OCI-LY1 (cell line): Measurements from ENCODE around the gene RAPGEF6.

Experiments used
- H2AFZ ChIP-seq: fragments of 200-600 bp; sonication (generic), shearing (Covaris generic); 2 replicates; pipeline ENCODE4 v1.6.0; 2014; ENCODE audit warnings: antibody characterized with exemption, mild to moderate bottlenecking, low read length
- H3F3A ChIP-seq: fragments of 200-600 bp; sonication (generic), shearing (Covaris generic); 2 replicates; pipeline ENCODE4 v1.6.0; 2014; ENCODE audit warnings: mild to moderate bottlenecking, antibody characterized with exemption, low read length, moderate library complexity; ENCODE audit not compliant: insufficient read depth
- H3K27ac ChIP-seq: fragments of 200-600 bp; sonication (generic); 2 replicates; pipeline ENCODE4 v1.5.1; 2014; ENCODE audit warnings: low read length, mixed run types, mild to moderate bottlenecking, low read depth; ENCODE audit not compliant: poor library complexity, severe bottlenecking
- H3K27me3 ChIP-seq: fragments of 200-600 bp; sonication (generic); 2 replicates; pipeline ENCODE4 v1.6.0; 2014; ENCODE audit warnings: antibody characterized with exemption, mild to moderate bottlenecking, low read length, moderate library complexity; ENCODE audit not compliant: insufficient read depth
- H3K36me3 ChIP-seq: fragments of 200-600 bp; sonication (generic); 2 replicates; pipeline ENCODE4 v1.6.1; 2014; ENCODE audit warnings: mild to moderate bottlenecking, antibody characterized with exemption, low read length, moderate library complexity, mixed read lengths; ENCODE audit not compliant: insufficient read depth
- H3K4me1 ChIP-seq: fragments of 200-600 bp; sonication (generic); 2 replicates; pipeline ENCODE4 v1.5.1; 2014; ENCODE audit warnings: mild to moderate bottlenecking, low read length, moderate library complexity; ENCODE audit not compliant: insufficient read depth, severe bottlenecking
- H3K4me2 ChIP-seq: fragments of 200-600 bp; sonication (generic), shearing (Covaris generic); 2 replicates; pipeline ENCODE4 v1.6.1; 2014; ENCODE audit warnings: low read length
- H3K4me3 ChIP-seq: fragments of 200-600 bp; sonication (generic); 2 replicates; pipeline ENCODE4 v1.5.1; 2014; ENCODE audit warnings: low read length, low read depth, mild to moderate bottlenecking, mixed read lengths; ENCODE audit not compliant: poor library complexity, severe bottlenecking
- H3K79me2 ChIP-seq: fragments of 200-600 bp; shearing (Covaris generic); 2 replicates; pipeline ENCODE4 v1.6.1; 2016; ENCODE audit warnings: mixed run types, low read length, mixed read lengths; ENCODE audit not compliant: insufficient read depth
- H3K9ac ChIP-seq: fragments of 200-600 bp; sonication (generic), shearing (Covaris generic); 2 replicates; pipeline ENCODE4 v1.6.1; 2014; ENCODE audit warnings: mild to moderate bottlenecking, low read length, mixed read lengths
- H3K9me2 ChIP-seq: fragments of 200-600 bp; sonication (generic), shearing (Covaris generic); 2 replicates; pipeline ENCODE4 v1.6.1; 2014; ENCODE audit warnings: low read depth, mild to moderate bottlenecking, low read length, mixed read lengths
- H3K9me3 ChIP-seq: fragments of 200-600 bp; shearing (Covaris generic); 2 replicates; pipeline ENCODE4 v1.6.1; 2014; ENCODE audit warnings: low read length, mixed read lengths
- H4K20me1 ChIP-seq: fragments of 200-600 bp; sonication (generic), shearing (Covaris generic); 2 replicates; pipeline ENCODE4 v1.6.0; 2016; ENCODE audit warnings: mild to moderate bottlenecking, low read length; ENCODE audit not compliant: insufficient read depth
- EZH2 ChIP-seq: fragments of 200-600 bp; sonication (generic), shearing (Covaris generic); IDR thresholded peaks from 2 replicates; pipeline ENCODE4 v1.8.0; 2017; ENCODE audit warnings: borderline replicate concordance, mixed run types, mild to moderate bottlenecking, antibody characterized with exemption, low read length, moderate library complexity, mixed read lengths
- TF ChIP-seq, protein P1 (sequence below): fragments of 200-600 bp; sonication (generic), shearing (Covaris generic); IDR thresholded peaks from 2 replicates; pipeline ENCODE4 v1.5.1; 2017; ENCODE audit warnings: mild to moderate bottlenecking, antibody characterized with exemption, low read length, moderate library complexity, mixed read lengths

RAPGEF6 gene

GRCh38 chr5:131515348-131515747 is 119.7 kb downstream of the RAPGEF6 start:
- H3K27me3 ChIP-seq: no peaks in the 10 kb centered on the region
- H4K20me1 ChIP-seq: no peaks in the 10 kb centered on the region
- H3K9ac ChIP-seq: no peak overlapping the region
- peaks cover 9% of the 10 kb centered on the region for H3K4me1 ChIP-seq
- no peak for TF ChIP-seq EZH2
- TF ChIP-seq, protein P1, sequence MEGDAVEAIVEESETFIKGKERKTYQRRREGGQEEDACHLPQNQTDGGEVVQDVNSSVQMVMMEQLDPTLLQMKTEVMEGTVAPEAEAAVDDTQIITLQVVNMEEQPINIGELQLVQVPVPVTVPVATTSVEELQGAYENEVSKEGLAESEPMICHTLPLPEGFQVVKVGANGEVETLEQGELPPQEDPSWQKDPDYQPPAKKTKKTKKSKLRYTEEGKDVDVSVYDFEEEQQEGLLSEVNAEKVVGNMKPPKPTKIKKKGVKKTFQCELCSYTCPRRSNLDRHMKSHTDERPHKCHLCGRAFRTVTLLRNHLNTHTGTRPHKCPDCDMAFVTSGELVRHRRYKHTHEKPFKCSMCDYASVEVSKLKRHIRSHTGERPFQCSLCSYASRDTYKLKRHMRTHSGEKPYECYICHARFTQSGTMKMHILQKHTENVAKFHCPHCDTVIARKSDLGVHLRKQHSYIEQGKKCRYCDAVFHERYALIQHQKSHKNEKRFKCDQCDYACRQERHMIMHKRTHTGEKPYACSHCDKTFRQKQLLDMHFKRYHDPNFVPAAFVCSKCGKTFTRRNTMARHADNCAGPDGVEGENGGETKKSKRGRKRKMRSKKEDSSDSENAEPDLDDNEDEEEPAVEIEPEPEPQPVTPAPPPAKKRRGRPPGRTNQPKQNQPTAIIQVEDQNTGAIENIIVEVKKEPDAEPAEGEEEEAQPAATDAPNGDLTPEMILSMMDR: no peak
- no peak overlapping the region for H3K27ac ChIP-seq
- no peaks in the 10 kb centered on the region for H3K9me2 ChIP-seq
- H3K9me3 ChIP-seq: no peaks in the 10 kb centered on the region
- no peak overlapping the region for H3K4me3 ChIP-seq
- no peak overlapping the region for H2AFZ ChIP-seq
- no peaks in the 10 kb centered on the region for H3K79me2 ChIP-seq
- H3K36me3 ChIP-seq: peaks cover 39% of the 10 kb centered on the region
- H3K4me2 ChIP-seq: no peak overlapping the region; the same call in 1 of the 2 replicates
- no peaks in the 10 kb centered on the region for H3F3A ChIP-seq

GRCh38 chr5:131514316-131515283 is 120.4 kb downstream of the RAPGEF6 start:
- TF ChIP-seq EZH2: no peak
- TF ChIP-seq, protein P1: no peak
- H4K20me1 ChIP-seq: no peaks in the 10 kb centered on the region
- no peak overlapping the region; the same call in 1 of the 2 replicates for H3K4me2 ChIP-seq
- peaks cover 9% of the 10 kb centered on the region for H3K4me1 ChIP-seq
- H3K9ac ChIP-seq: no peak overlapping the region
- H3F3A ChIP-seq: no peaks in the 10 kb centered on the region
- H3K9me3 ChIP-seq: no peaks in the 10 kb centered on the region
- peaks cover 40% of the 10 kb centered on the region for H3K36me3 ChIP-seq
- no peak overlapping the region for H3K27ac ChIP-seq
- H2AFZ ChIP-seq: no peak overlapping the region
- H3K9me2 ChIP-seq: no peaks in the 10 kb centered on the region
- no peaks in the 10 kb centered on the region for H3K27me3 ChIP-seq
- no peaks in the 10 kb centered on the region for H3K79me2 ChIP-seq
- no peak overlapping the region for H3K4me3 ChIP-seq

- TF ChIP-seq, protein P1: no peak
- no peak for TF ChIP-seq EZH2
- no peaks in the 10 kb centered on the region for H4K20me1 ChIP-seq
- H3K4me1 ChIP-seq: peaks cover 9% of the 10 kb centered on the region
- no peak overlapping the region for H3K9ac ChIP-seq
- no peak overlapping the region for H3K4me2 ChIP-seq
- H3K36me3 ChIP-seq: peaks cover 37% of the 10 kb centered on the region
- H2AFZ ChIP-seq: no peak overlapping the region
- H3K27me3 ChIP-seq: no peaks in the 10 kb centered on the region
- no peaks in the 10 kb centered on the region for H3K9me3 ChIP-seq
- no peaks in the 10 kb centered on the region for H3K9me2 ChIP-seq
- H3K4me3 ChIP-seq: no peak overlapping the region
- no peaks in the 10 kb centered on the region for H3F3A ChIP-seq
- no peaks in the 10 kb centered on the region for H3K79me2 ChIP-seq
- no peak overlapping the region for H3K27ac ChIP-seq
These were observed 121.2 kb downstream of the RAPGEF6 start for GRCh38 chr5:131513780-131514179.
